ENCODE results near the gene INS. TPM values are rescaled to one million over a fixed set of nuclear protein-coding genes. Genes with fewer than 3 reads are reported as not detected.

INS gene
- total and polyA plus RNA-seq, 2 of the 13 experiments (the other 11 are each of a cell fraction or from before 2014, with no cell fraction given): not detected

DNA sequence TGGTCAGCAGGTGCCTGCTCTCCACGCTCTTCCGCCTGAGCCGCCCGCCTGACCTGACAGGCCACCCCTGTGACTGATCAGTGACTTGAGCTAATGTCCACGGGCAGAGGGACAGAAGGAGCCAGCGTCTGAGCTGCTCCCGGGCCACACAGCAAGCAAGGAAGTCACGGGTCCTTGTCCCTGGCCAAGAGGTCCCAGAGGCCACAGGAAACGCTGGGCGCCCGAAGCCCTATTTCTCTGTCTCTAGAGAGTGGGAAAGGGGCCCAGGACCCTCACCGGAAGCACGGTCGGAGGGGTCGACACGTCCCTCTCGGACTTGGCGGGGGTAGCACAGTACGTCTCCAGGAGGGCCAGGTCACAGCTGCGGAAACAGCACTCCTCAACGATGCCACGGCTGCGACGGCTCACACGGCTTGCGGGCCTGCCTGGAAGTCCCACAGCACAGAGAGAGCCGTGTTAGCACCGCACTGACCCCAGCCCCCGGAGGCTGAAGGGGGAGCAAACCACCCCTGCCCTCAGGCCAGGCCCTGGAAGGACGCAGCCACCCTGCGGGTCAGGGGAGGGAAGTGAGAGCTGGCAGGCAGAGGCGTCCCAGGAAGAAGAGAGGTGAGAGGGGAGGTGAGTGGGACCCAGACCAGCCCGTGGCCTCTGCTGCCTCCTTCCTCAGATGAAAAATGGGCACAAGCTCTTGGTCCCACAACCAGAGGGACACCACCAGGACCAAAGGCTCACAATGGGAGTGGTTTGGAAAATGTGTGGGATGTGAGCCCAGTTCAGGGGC lies 27.6 kb downstream of the INS start (continued):
- TF ChIP-seq, protein P1, sequence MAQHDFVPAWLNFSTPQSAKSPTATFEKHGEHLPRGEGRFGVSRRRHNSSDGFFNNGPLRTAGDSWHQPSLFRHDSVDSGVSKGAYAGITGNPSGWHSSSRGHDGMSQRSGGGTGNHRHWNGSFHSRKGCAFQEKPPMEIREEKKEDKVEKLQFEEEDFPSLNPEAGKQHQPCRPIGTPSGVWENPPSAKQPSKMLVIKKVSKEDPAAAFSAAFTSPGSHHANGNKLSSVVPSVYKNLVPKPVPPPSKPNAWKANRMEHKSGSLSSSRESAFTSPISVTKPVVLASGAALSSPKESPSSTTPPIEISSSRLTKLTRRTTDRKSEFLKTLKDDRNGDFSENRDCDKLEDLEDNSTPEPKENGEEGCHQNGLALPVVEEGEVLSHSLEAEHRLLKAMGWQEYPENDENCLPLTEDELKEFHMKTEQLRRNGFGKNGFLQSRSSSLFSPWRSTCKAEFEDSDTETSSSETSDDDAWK (CRISPR knock-in tag; IDR thresholded peaks at IDR 0.05): no peak
- TF ChIP-seq ZSCAN25 (CRISPR knock-in tag; IDR thresholded peaks at IDR 0.05) (no peak), MXD4 (CRISPR knock-in tag; IDR thresholded peaks at IDR 0.05) (0 out of 2 replicates have a peak, but pooled peaks have one; percentile 14), POLR2AphosphoS2 (IDR thresholded peaks at IDR 0.05; ENCODE audit: low read depth, low read length) (0 out of 2 replicates have a peak, but pooled peaks have one; percentile 48), SMAD1 (CRISPR knock-in tag; IDR thresholded peaks at IDR 0.05; ENCODE audit: borderline replicate concordance, low read depth) (no peak), ZNF235 (CRISPR knock-in tag; IDR thresholded peaks at IDR 0.05; ENCODE audit: borderline replicate concordance) (no peak; the same call in 1 of the 2 replicates), DMAP1 (CRISPR knock-in tag; IDR thresholded peaks at IDR 0.05) (no peak), ZIK1 (CRISPR knock-in tag; IDR thresholded peaks at IDR 0.05; ENCODE audit: borderline replicate concordance, low read depth) (0 out of 2 replicates have a peak, but pooled peaks have one; percentile 11), NAIF1 (CRISPR knock-in tag; IDR thresholded peaks at IDR 0.05; ENCODE audit: borderline replicate concordance) (no peak), ZNF878 (CRISPR knock-in tag; IDR thresholded peaks at IDR 0.05) (peak; percentile 69), NCOA1 (CRISPR knock-in tag; IDR thresholded peaks at IDR 0.05) (0 out of 2 replicates have a peak, but pooled peaks have one; percentile 66), NR2C2 (CRISPR knock-in tag; IDR thresholded peaks at IDR 0.05; ENCODE audit: borderline replicate concordance) (no peak), ZNF343 (CRISPR knock-in tag; IDR thresholded peaks at IDR 0.05) (0 out of 2 replicates have a peak, but pooled peaks have one; percentile 43), AGO2 (optimal IDR thresholded peaks at IDR 0.05; ENCODE audit: low read depth, low read length) (peak; percentile 98)
- TF ChIP-seq, protein P2, sequence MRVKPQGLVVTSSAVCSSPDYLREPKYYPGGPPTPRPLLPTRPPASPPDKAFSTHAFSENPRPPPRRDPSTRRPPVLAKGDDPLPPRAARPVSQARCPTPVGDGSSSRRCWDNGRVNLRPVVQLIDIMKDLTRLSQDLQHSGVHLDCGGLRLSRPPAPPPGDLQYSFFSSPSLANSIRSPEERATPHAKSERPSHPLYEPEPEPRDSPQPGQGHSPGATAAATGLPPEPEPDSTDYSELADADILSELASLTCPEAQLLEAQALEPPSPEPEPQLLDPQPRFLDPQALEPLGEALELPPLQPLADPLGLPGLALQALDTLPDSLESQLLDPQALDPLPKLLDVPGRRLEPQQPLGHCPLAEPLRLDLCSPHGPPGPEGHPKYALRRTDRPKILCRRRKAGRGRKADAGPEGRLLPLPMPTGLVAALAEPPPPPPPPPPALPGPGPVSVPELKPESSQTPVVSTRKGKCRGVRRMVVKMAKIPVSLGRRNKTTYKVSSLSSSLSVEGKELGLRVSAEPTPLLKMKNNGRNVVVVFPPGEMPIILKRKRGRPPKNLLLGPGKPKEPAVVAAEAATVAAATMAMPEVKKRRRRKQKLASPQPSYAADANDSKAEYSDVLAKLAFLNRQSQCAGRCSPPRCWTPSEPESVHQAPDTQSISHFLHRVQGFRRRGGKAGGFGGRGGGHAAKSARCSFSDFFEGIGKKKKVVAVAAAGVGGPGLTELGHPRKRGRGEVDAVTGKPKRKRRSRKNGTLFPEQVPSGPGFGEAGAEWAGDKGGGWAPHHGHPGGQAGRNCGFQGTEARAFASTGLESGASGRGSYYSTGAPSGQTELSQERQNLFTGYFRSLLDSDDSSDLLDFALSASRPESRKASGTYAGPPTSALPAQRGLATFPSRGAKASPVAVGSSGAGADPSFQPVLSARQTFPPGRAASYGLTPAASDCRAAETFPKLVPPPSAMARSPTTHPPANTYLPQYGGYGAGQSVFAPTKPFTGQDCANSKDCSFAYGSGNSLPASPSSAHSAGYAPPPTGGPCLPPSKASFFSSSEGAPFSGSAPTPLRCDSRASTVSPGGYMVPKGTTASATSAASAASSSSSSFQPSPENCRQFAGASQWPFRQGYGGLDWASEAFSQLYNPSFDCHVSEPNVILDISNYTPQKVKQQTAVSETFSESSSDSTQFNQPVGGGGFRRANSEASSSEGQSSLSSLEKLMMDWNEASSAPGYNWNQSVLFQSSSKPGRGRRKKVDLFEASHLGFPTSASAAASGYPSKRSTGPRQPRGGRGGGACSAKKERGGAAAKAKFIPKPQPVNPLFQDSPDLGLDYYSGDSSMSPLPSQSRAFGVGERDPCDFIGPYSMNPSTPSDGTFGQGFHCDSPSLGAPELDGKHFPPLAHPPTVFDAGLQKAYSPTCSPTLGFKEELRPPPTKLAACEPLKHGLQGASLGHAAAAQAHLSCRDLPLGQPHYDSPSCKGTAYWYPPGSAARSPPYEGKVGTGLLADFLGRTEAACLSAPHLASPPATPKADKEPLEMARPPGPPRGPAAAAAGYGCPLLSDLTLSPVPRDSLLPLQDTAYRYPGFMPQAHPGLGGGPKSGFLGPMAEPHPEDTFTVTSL (CRISPR knock-in tag; IDR thresholded peaks at IDR 0.05; ENCODE audit: borderline replicate concordance): 0 out of 2 replicates have a peak, but pooled peaks have one; percentile 34
- TF ChIP-seq, protein P3, sequence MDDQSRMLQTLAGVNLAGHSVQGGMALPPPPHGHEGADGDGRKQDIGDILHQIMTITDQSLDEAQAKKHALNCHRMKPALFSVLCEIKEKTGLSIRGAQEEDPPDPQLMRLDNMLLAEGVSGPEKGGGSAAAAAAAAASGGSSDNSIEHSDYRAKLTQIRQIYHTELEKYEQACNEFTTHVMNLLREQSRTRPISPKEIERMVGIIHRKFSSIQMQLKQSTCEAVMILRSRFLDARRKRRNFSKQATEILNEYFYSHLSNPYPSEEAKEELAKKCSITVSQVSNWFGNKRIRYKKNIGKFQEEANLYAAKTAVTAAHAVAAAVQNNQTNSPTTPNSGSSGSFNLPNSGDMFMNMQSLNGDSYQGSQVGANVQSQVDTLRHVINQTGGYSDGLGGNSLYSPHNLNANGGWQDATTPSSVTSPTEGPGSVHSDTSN (CRISPR knock-in tag; IDR thresholded peaks at IDR 0.05; ENCODE audit: borderline replicate concordance): no peak
- TF ChIP-seq, protein P4, sequence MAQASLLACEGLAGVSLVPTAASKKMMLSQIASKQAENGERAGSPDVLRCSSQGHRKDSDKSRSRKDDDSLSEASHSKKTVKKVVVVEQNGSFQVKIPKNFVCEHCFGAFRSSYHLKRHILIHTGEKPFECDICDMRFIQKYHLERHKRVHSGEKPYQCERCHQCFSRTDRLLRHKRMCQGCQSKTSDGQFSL (CRISPR knock-in tag; IDR thresholded peaks at IDR 0.05): peak; percentile 34; the same call in 1 of the 2 replicates
- TF ChIP-seq, protein P5, sequence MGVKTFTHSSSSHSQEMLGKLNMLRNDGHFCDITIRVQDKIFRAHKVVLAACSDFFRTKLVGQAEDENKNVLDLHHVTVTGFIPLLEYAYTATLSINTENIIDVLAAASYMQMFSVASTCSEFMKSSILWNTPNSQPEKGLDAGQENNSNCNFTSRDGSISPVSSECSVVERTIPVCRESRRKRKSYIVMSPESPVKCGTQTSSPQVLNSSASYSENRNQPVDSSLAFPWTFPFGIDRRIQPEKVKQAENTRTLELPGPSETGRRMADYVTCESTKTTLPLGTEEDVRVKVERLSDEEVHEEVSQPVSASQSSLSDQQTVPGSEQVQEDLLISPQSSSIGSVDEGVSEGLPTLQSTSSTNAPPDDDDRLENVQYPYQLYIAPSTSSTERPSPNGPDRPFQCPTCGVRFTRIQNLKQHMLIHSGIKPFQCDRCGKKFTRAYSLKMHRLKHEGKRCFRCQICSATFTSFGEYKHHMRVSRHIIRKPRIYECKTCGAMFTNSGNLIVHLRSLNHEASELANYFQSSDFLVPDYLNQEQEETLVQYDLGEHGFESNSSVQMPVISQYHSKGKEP (CRISPR knock-in tag; IDR thresholded peaks at IDR 0.05): no peak

Data from HepG2 (cell line).